Natural killer cell (primary cell): ENCODE measurements around the gene LONP1. TPM values are rescaled to one million over a fixed set of nuclear protein-coding genes. Genes with fewer than 3 reads are reported as not detected.

Experiments
- ATAC-seq, 3 donors: fragments of 150-1000 bp in 2 of 3; fragments of 200-7000 bp in 1 of 3; cut with Tn5 transposase; 1 replicate in 1 of 3; 2 replicates in 2 of 3; pipeline ENCODE4 v1.10.0; 2021; ENCODE audit warnings: mild to moderate bottlenecking in 2 of 3, moderate library complexity in 2 of 3
- DNase-seq, 2 donors: peaks; one replicate each; pipeline versions ENCODE4 v3.0.0 to v3.0.0-alpha.2; 2013 to 2021; ENCODE audit warnings: mixed read lengths in 1 of 2
- H3K27ac ChIP-seq: one replicate; pipeline ENCODE4 v1.5.1; 2013; ENCODE audit warnings: mild to moderate bottlenecking, low read length
- H3K27me3 ChIP-seq: one replicate; pipeline ENCODE4 v1.6.1; 2013; ENCODE audit warnings: low read length; ENCODE audit not compliant: control insufficient read depth, insufficient read depth
- H3K36me3 ChIP-seq: one replicate; pipeline ENCODE4 v1.6.1; 2013; ENCODE audit warnings: low read length; ENCODE audit not compliant: control insufficient read depth, insufficient read depth
- H3K4me1 ChIP-seq: one replicate; pipeline ENCODE4 v1.6.1; 2013; ENCODE audit warnings: low read length; ENCODE audit not compliant: control insufficient read depth, insufficient read depth
- H3K4me3 ChIP-seq: one replicate; pipeline ENCODE4 v1.5.1; 2013; ENCODE audit warnings: low read length
- H3K9me3 ChIP-seq: one replicate; pipeline ENCODE4 v1.6.1; 2013; ENCODE audit warnings: low read length; ENCODE audit not compliant: control insufficient read depth, insufficient read depth
- H3K27ac Mint-ChIP-seq, 2 donors: one replicate each; pipeline ENCODE4 v1.8.0; 2022; ENCODE audit warnings: mild to moderate bottlenecking in 2 of 2, mixed read lengths in 2 of 2, moderate library complexity in 1 of 2
- H3K27me3 Mint-ChIP-seq, 2 donors: one replicate each; pipeline ENCODE4 v1.8.0; 2022; ENCODE audit warnings: low read depth in 2 of 2, mixed read lengths in 2 of 2
- H3K36me3 Mint-ChIP-seq: one replicate; pipeline ENCODE4 v1.8.0; 2022; ENCODE audit warnings: mixed read lengths
- H3K4me1 Mint-ChIP-seq, 2 donors: one replicate each; pipeline ENCODE4 v1.8.0; 2022; ENCODE audit warnings: mixed read lengths in 2 of 2
- H3K4me3 Mint-ChIP-seq: one replicate; pipeline ENCODE4 v1.8.0; 2022; ENCODE audit warnings: mild to moderate bottlenecking, moderate library complexity, mixed read lengths
- H3K9me3 Mint-ChIP-seq, 2 donors: one replicate each; pipeline ENCODE4 v1.8.0; 2022; ENCODE audit warnings: mixed read lengths in 2 of 2
- CTCF ChIP-seq: fragments of 200-600 bp; IDR thresholded peaks from one replicate; pipeline ENCODE4 v1.8.0; 2022; ENCODE audit warnings: antibody characterized with exemption
- WGBS: methylation state at CpG from one replicate; pipeline ENCODE4 v1.1.7; 2013; ENCODE audit warnings: missing lambda C conversion rate; ENCODE audit not compliant: insufficient coverage; 5-methylcytosine and 5-hydroxymethylcytosine counted together
- intact Hi-C: fragments of 100-400 bp; cut with micrococcal nuclease; formaldehyde crosslinking; loops from one replicate; pipeline ENCODE4 v1.14.2; 2022
- total RNA-seq, 4 donors: library from RNA; stranded (reverse); fragments of 120-200 nt in 1 of 4; gene quantifications; one replicate each; pipeline versions ENCODE4 v1.2.3 to v1.2.4, GENCODE V29; 2013 to 2022

LONP1 gene
- total RNA-seq, 3 donors from 2014 or later (not counting 1 experiment from before 2014, with no cell fraction given) = 50.5 to 61.8 (median 56.1) TPM

- ATAC-seq (no peak), DNase-seq (no peak)
- no peaks in the 10 kb centered on the region for H3K4me1 Mint-ChIP-seq
- H3K4me3 ChIP-seq = no peak overlapping the region
- TF ChIP-seq CTCF = no peak
- no peaks in the 10 kb centered on the region for H3K27me3 ChIP-seq
- no peak overlapping the region for H3K4me3 Mint-ChIP-seq
- H3K27ac ChIP-seq = no peak overlapping the region
- no peaks in the 10 kb centered on the region for H3K4me1 ChIP-seq
- peaks cover 10% of the 10 kb centered on the region for H3K36me3 Mint-ChIP-seq
- H3K27me3 Mint-ChIP-seq = no peaks in the 10 kb centered on the region
- no peaks in the 10 kb centered on the region for H3K9me3 Mint-ChIP-seq
- intact Hi-C loops = no loop called here
- H3K36me3 ChIP-seq = peaks cover 88% of the 10 kb centered on the region
- no peaks in the 10 kb centered on the region for H3K9me3 ChIP-seq
- 94% methylated on average over 2 of the region's 2 CpGs for WGBS
- peak overlapping the region in 1 of 2 donors; percentile 29 for H3K27ac Mint-ChIP-seq
Observed at GRCh38 chr19:5664515-5664914, 55.4 kb downstream of the LONP1 start.

GRCh38 chr19:5663904-5664303 lies 56.0 kb downstream of the LONP1 start:
- H3K4me1 Mint-ChIP-seq = no peaks in the 10 kb centered on the region
- no peak for DNase-seq

GRCh38 chr19:5661483-5661882 lies 58.5 kb downstream of the LONP1 start:
- H3K27me3 Mint-ChIP-seq = no peaks in the 10 kb centered on the region
- Histone ChIP-seq H3K4me3 (no peak overlapping the region), H3K4me1 (no peaks in the 10 kb centered on the region), H3K27ac (no peak overlapping the region), H3K9me3 (no peaks in the 10 kb centered on the region), H3K27me3 (no peaks in the 10 kb centered on the region), H3K36me3 (peaks cover 84% of the 10 kb centered on the region)
- TF ChIP-seq CTCF = no peak
- WGBS = 98% methylated on average over 42 of the region's 42 CpGs
- no peak for DNase-seq
- no peaks in the 10 kb centered on the region for H3K4me1 Mint-ChIP-seq
- H3K4me3 Mint-ChIP-seq = no peak overlapping the region
- peak overlapping the region in 1 of 2 donors; percentile 18 for H3K27ac Mint-ChIP-seq
- peak in 1 of 3 donors; percentile 19 for ATAC-seq
- H3K9me3 Mint-ChIP-seq = no peaks in the 10 kb centered on the region
- H3K36me3 Mint-ChIP-seq = peaks cover 18% of the 10 kb centered on the region
- intact Hi-C loops = no loop called here

More at GRCh38 chr19:5663904-5664303, 56.0 kb downstream of the LONP1 start:
- no peaks in the 10 kb centered on the region for H3K27me3 Mint-ChIP-seq
- H3K36me3 ChIP-seq = peaks cover 87% of the 10 kb centered on the region
- TF ChIP-seq CTCF = no peak
- H3K4me3 Mint-ChIP-seq = no peak overlapping the region
- no peaks in the 10 kb centered on the region for H3K9me3 ChIP-seq
- no peak overlapping the region for H3K4me3 ChIP-seq
- H3K27ac ChIP-seq = no peak overlapping the region
- H3K4me1 ChIP-seq = no peaks in the 10 kb centered on the region
- ATAC-seq = no peak
- H3K9me3 Mint-ChIP-seq = no peaks in the 10 kb centered on the region
- no peaks in the 10 kb centered on the region for H3K27me3 ChIP-seq
- WGBS = 96% methylated on average over 17 of the region's 17 CpGs
- intact Hi-C loops = no loop called here
- no peak overlapping the region for H3K27ac Mint-ChIP-seq
- H3K36me3 Mint-ChIP-seq = peaks cover 10% of the 10 kb centered on the region

- Histone ChIP-seq H3K27me3 (no peaks in the 10 kb centered on the region), H3K27ac (no peak overlapping the region), H3K9me3 (no peaks in the 10 kb centered on the region), H3K4me3 (no peak overlapping the region), H3K36me3 (peaks cover 83% of the 10 kb centered on the region), H3K4me1 (no peaks in the 10 kb centered on the region)
- ATAC-seq (no peak), DNase-seq (no peak)
- WGBS = 97% methylated on average over 4 of the region's 5 CpGs
- no peak for TF ChIP-seq CTCF
- H3K27ac Mint-ChIP-seq = peak overlapping the region in 1 of 2 donors; percentile 4
- intact Hi-C loops = no loop called here
- peaks cover 7% of the 10 kb centered on the region for H3K36me3 Mint-ChIP-seq
- no peaks in the 10 kb centered on the region for H3K27me3 Mint-ChIP-seq
- H3K9me3 Mint-ChIP-seq = no peaks in the 10 kb centered on the region
- H3K4me3 Mint-ChIP-seq = no peak overlapping the region
- H3K4me1 Mint-ChIP-seq = no peaks in the 10 kb centered on the region
Observed at GRCh38 chr19:5655412-5655811, 64.5 kb downstream of the LONP1 start.
